H9 (cell line): ENCODE data around the gene TULP3. TPM values are rescaled to one million over a fixed set of nuclear protein-coding genes. Genes with fewer than 3 reads are reported as not detected.

Experiments
- DNase-seq: peaks from one replicate; pipeline ENCODE4 v3.0.0-alpha.2; 2017
- H2AFZ ChIP-seq: one replicate; pipeline ENCODE4 v1.6.1; 2013; ENCODE audit warnings: mild to moderate bottlenecking, low read length, control low read depth, moderate library complexity
- H2AK5ac ChIP-seq: 2 replicates; pipeline ENCODE4 v1.6.1; 2013; ENCODE audit warnings: low read length, control low read depth, mixed read lengths; ENCODE audit not compliant: insufficient read length
- H2BK120ac ChIP-seq: one replicate; pipeline ENCODE4 v1.6.1; 2013; ENCODE audit warnings: low read depth, mild to moderate bottlenecking, low read length, control low read depth, inconsistent platforms; ENCODE audit not compliant: poor library complexity, severe bottlenecking
- H2BK12ac ChIP-seq: 2 replicates; pipeline ENCODE4 v1.6.1; 2013; ENCODE audit warnings: low read length, control low read depth, mixed read lengths, low read depth; ENCODE audit not compliant: insufficient read length
- H2BK15ac ChIP-seq: 2 replicates; pipeline ENCODE4 v1.6.1; 2013; ENCODE audit warnings: low read depth, low read length, control low read depth
- H2BK20ac ChIP-seq: one replicate; pipeline ENCODE4 v1.6.1; 2013; ENCODE audit warnings: low read depth, mild to moderate bottlenecking, low read length, control low read depth, inconsistent platforms; ENCODE audit not compliant: poor library complexity, severe bottlenecking
- H2BK5ac ChIP-seq: 2 replicates; pipeline ENCODE4 v1.6.1; 2013; ENCODE audit warnings: low read length, control low read depth, mixed read lengths; ENCODE audit not compliant: insufficient read length
- H3K14ac ChIP-seq: 2 replicates; pipeline ENCODE4 v1.6.1; 2013; ENCODE audit warnings: low read length, control low read depth; ENCODE audit not compliant: insufficient read depth
- H3K18ac ChIP-seq: 2 replicates; pipeline ENCODE4 v1.6.1; 2013; ENCODE audit warnings: low read depth, mild to moderate bottlenecking, mixed read lengths, low read length, control low read depth; ENCODE audit not compliant: insufficient read length
- H3K23ac ChIP-seq: 2 replicates; pipeline ENCODE4 v1.6.1; 2013; ENCODE audit warnings: low read length, control low read depth, mixed read lengths, low read depth; ENCODE audit not compliant: insufficient read length
- H3K23me2 ChIP-seq: 2 replicates; pipeline ENCODE4 v1.6.1; 2013; ENCODE audit warnings: low read depth, mild to moderate bottlenecking, mixed read lengths, low read length, control low read depth; ENCODE audit not compliant: insufficient read length, poor library complexity, severe bottlenecking
- H3K27ac ChIP-seq: 2 replicates; pipeline ENCODE4 v1.5.1; 2013; ENCODE audit warnings: low read length, control low read depth, mixed read lengths, low read depth; ENCODE audit not compliant: insufficient read length
- H3K27me3 ChIP-seq: 2 replicates; pipeline ENCODE4 v1.6.1; 2013; ENCODE audit warnings: low read length, control low read depth, inconsistent platforms; ENCODE audit not compliant: insufficient read depth
- H3K4ac ChIP-seq: 2 replicates; pipeline ENCODE4 v1.6.1; 2013; ENCODE audit warnings: low read depth, mild to moderate bottlenecking, control low read depth, inconsistent platforms, low read length, moderate library complexity
- H3K4me1 ChIP-seq: 2 replicates; pipeline ENCODE4 v1.6.1; 2013; ENCODE audit warnings: low read length, control low read depth, inconsistent platforms; ENCODE audit not compliant: insufficient read depth
- H3K4me2 ChIP-seq: 2 replicates; pipeline ENCODE4 v1.6.1; 2013; ENCODE audit warnings: low read length, control low read depth, mixed read lengths; ENCODE audit not compliant: insufficient read length, insufficient read depth
- H3K56ac ChIP-seq: 2 replicates; pipeline ENCODE4 v1.6.1; 2013; ENCODE audit warnings: low read depth, mild to moderate bottlenecking, mixed read lengths, low read length, control low read depth; ENCODE audit not compliant: insufficient read length
- H3K79me1 ChIP-seq: 2 replicates; pipeline ENCODE4 v1.6.1; 2013; ENCODE audit warnings: low read depth, mild to moderate bottlenecking, moderate library complexity, low read length, control low read depth, inconsistent platforms; ENCODE audit not compliant: insufficient read depth, poor library complexity, severe bottlenecking
- H3K79me2 ChIP-seq: 2 replicates; pipeline ENCODE4 v1.6.1; 2013; ENCODE audit warnings: low read length, control low read depth, inconsistent platforms; ENCODE audit not compliant: insufficient read depth
- H3K9ac ChIP-seq: 2 replicates; pipeline ENCODE4 v1.6.1; 2013; ENCODE audit warnings: low read length, control low read depth, mixed read lengths; ENCODE audit not compliant: insufficient read length; ENCODE audit errors: extremely low read depth
- H3K9me3 ChIP-seq: one replicate; pipeline ENCODE4 v1.6.1; 2013; ENCODE audit warnings: low read depth, low read length, inconsistent platforms; ENCODE audit not compliant: control insufficient read depth
- H3T11ph ChIP-seq: one replicate; pipeline ENCODE4 v1.6.1; 2013; ENCODE audit warnings: mild to moderate bottlenecking, low read length, control low read depth, inconsistent platforms
- H4K20me1 ChIP-seq: one replicate; pipeline ENCODE4 v1.6.1; 2013; ENCODE audit not compliant: control insufficient read depth, insufficient read length, insufficient read depth
- H4K5ac ChIP-seq: 2 replicates; pipeline ENCODE4 v1.6.1; 2013; ENCODE audit warnings: low read depth, mild to moderate bottlenecking, mixed read lengths, low read length, control low read depth; ENCODE audit not compliant: insufficient read length
- H4K8ac ChIP-seq: replicated peaks from 2 replicates; pipeline ENCODE4 v1.6.1; 2013; ENCODE audit warnings: low read length, control low read depth, mixed read lengths, low read depth; ENCODE audit not compliant: insufficient read length
- H4K91ac ChIP-seq: 2 replicates; pipeline ENCODE4 v1.6.1; 2013; ENCODE audit warnings: low read depth, mild to moderate bottlenecking, moderate library complexity, mixed read lengths, low read length, control low read depth; ENCODE audit not compliant: insufficient read length
- H3K27ac Mint-ChIP-seq, 3 experiments: 2 replicates in 2 of 3; 3 replicates in 1 of 3; pipeline ENCODE4 v1.8.0; 2020 to 2021; ENCODE audit warnings: mixed read lengths in 3 of 3, mild to moderate bottlenecking in 1 of 3, moderate library complexity in 1 of 3
- H3K27me3 Mint-ChIP-seq: 2 replicates; pipeline ENCODE4 v1.8.0; 2021; ENCODE audit warnings: low read depth, mild to moderate bottlenecking, moderate library complexity, mixed read lengths
- H3K36me3 Mint-ChIP-seq, 3 experiments: 2 replicates in 2 of 3; 3 replicates in 1 of 3; pipeline ENCODE4 v1.8.0; 2020 to 2021; ENCODE audit warnings: low read depth in 3 of 3, mixed read lengths in 3 of 3; ENCODE audit not compliant: insufficient read depth in 1 of 3
- H3K4me1 Mint-ChIP-seq, 2 experiments: 2 replicates each; pipeline ENCODE4 v1.8.0; 2020; ENCODE audit warnings: mixed read lengths in 2 of 2
- H3K4me3 Mint-ChIP-seq, 2 experiments: 2 replicates in 1 of 2; 3 replicates in 1 of 2; pipeline ENCODE4 v1.8.0; 2020 to 2021; ENCODE audit warnings: mild to moderate bottlenecking in 2 of 2, mixed read lengths in 2 of 2, moderate library complexity in 1 of 2
- H3K9me3 Mint-ChIP-seq, 2 experiments: 2 replicates in 1 of 2; 3 replicates in 1 of 2; pipeline ENCODE4 v1.8.0; 2020; ENCODE audit warnings: mild to moderate bottlenecking in 2 of 2, mixed read lengths in 2 of 2, moderate library complexity in 1 of 2
- CTCF ChIP-seq: fragments of 200-600 bp; sonication (generic); conservative IDR thresholded peaks from 3 replicates; pipeline ENCODE4 v1.8.0; 2021; ENCODE audit warnings: antibody characterized with exemption, mild to moderate bottlenecking
- WGBS: extraction: QIAGEN DNeasy Blood & Tissue Kit; methylation state at CpG from one replicate; pipeline ENCODE4 v1.1.7; 2013; ENCODE audit warnings: missing lambda C conversion rate, low lambda C conversion rate, mixed read lengths; ENCODE audit not compliant: insufficient read length; ENCODE audit errors: extremely low coverage; 5-methylcytosine and 5-hydroxymethylcytosine counted together
- total RNA-seq: library from RNA; stranded (reverse); gene quantifications from 2 replicates; pipeline ENCODE4 v1.2.1, GENCODE V29; 2021

The TULP3 gene
- total RNA-seq, 1 experiment from 2014 or later, result 22.3 TPM

DNA sequence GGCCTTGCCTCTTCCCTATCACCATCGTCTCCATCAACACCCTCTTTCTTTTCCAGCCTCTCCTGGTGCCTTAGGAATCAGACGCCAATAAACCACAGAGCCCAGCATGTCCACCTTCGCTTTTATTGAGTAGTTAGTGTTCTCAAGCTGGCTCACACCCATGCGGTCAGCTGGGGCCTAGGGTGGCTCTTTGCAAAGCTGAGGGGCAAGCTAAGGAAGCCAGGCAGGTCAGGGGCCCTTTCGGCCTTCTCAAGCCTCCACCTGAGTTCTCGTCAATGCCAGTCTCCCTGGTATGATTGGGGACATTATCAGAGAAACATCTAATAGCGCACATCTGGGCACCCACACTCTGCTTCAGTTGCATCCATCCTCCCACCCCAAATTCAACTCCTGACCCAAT lies 33.1 kb upstream of the TULP3 start:
- H3K4me3 Mint-ChIP-seq, result no peak overlapping the region
- Histone ChIP-seq H4K91ac (no peak overlapping the region), H3K18ac (peak overlapping the region; percentile 32), H3K4me1 (no peaks in the 10 kb centered on the region), H3K27me3 (no peaks in the 10 kb centered on the region), H2BK120ac (no peak overlapping the region), H3T11ph (no peak overlapping the region), H3K9ac (no peak overlapping the region), H4K8ac (no peak overlapping the region), H3K9me3 (no peaks in the 10 kb centered on the region), H4K5ac (no peak overlapping the region), H3K79me1 (no peaks in the 10 kb centered on the region), H3K56ac (no peak overlapping the region), H2BK12ac (no peak overlapping the region), H2BK5ac (no peak overlapping the region), H3K79me2 (no peaks in the 10 kb centered on the region), H4K20me1 (no peaks in the 10 kb centered on the region), H2AFZ (no peak overlapping the region), H3K14ac (peak overlapping the region; percentile 23; the same call in 1 of the 2 replicates), H3K23me2 (no peaks in the 10 kb centered on the region), H2AK5ac (no peak overlapping the region), H3K4ac (no peak overlapping the region), H2BK20ac (no peak overlapping the region), H3K4me2 (no peak overlapping the region), H3K23ac (no peak overlapping the region), H2BK15ac (no peak overlapping the region), H3K27ac (no peak overlapping the region)
- DNase-seq, result no peak
- no peaks in the 10 kb centered on the region for H3K9me3 Mint-ChIP-seq
- peaks cover 4% of the 10 kb centered on the region for H3K27me3 Mint-ChIP-seq
- peaks cover 28 to 37% (median 36%) of the 10 kb centered on the region in 3 experiments for H3K36me3 Mint-ChIP-seq
- peak overlapping the region in 2 of 3 experiments; percentile 62 to 92; a peak in 4 of 7 replicates for H3K27ac Mint-ChIP-seq
- no CpG with 5 or more reads among the region's 7 CpGs for WGBS
- H3K4me1 Mint-ChIP-seq, result peaks cover 14 to 42% of the 10 kb centered on the region in 2 experiments
- TF ChIP-seq CTCF, result no peak
